Measurements from ENCODE around the gene HABP2. TPM values are rescaled to one million over a fixed set of nuclear protein-coding genes. Genes with fewer than 3 reads are reported as not detected.

The HABP2 gene
- total RNA-seq, 1 donor from 2014 or later = not detected

- H3K36me3 ChIP-seq = no peaks in the 10 kb centered on the region
- no peak for TF ChIP-seq CTCF (IDR thresholded peaks at IDR 0.05)
- intact Hi-C loops (cut with DNase I) = no loop called here
Observed at GRCh38 chr10:113612154-113612553, 59.3 kb downstream of the HABP2 start.

GRCh38 chr10:113613427-113613826, 60.6 kb downstream of the HABP2 start:
- Histone ChIP-seq H3K4me3 (no peak overlapping the region), H3K4me1 (no peaks in the 10 kb centered on the region), H3K27ac (no peak overlapping the region), H3K9me3 (no peaks in the 10 kb centered on the region), H3K36me3 (no peaks in the 10 kb centered on the region), H3K27me3 (no peaks in the 10 kb centered on the region)
- no peak for DNase-seq (ENCODE audit: low spot score in 2 of 2)
- intact Hi-C loops (cut with DNase I) = no loop called here
- no peak for TF ChIP-seq CTCF (IDR thresholded peaks at IDR 0.05)

More at GRCh38 chr10:113612154-113612553, 59.3 kb downstream of the HABP2 start:
- H3K27me3 ChIP-seq = no peaks in the 10 kb centered on the region
- H3K9me3 ChIP-seq = no peaks in the 10 kb centered on the region
- no peak for DNase-seq (ENCODE audit: low spot score in 2 of 2)
- no peak overlapping the region for H3K4me3 ChIP-seq
- H3K4me1 ChIP-seq = no peaks in the 10 kb centered on the region
- no peak overlapping the region for H3K27ac ChIP-seq

- H3K36me3 ChIP-seq = no peaks in the 10 kb centered on the region
- no peak for TF ChIP-seq CTCF (IDR thresholded peaks at IDR 0.05)
- H3K27ac ChIP-seq = no peak overlapping the region
- intact Hi-C loops (cut with DNase I) = no loop called here
- no peak overlapping the region for H3K4me3 ChIP-seq
- DNase-seq (ENCODE audit: low spot score in 2 of 2) = no peak
- no peaks in the 10 kb centered on the region for H3K9me3 ChIP-seq
- no peaks in the 10 kb centered on the region for H3K4me1 ChIP-seq
- H3K27me3 ChIP-seq = no peaks in the 10 kb centered on the region
Observed at GRCh38 chr10:113613977-113614690, 61.3 kb downstream of the HABP2 start.

GRCh38 chr10:113616244-113617074, 63.6 kb downstream of the HABP2 start:
- Histone ChIP-seq H3K9me3 (no peaks in the 10 kb centered on the region), H3K27ac (no peak overlapping the region), H3K27me3 (no peaks in the 10 kb centered on the region), H3K4me3 (no peak overlapping the region), H3K36me3 (no peaks in the 10 kb centered on the region), H3K4me1 (no peaks in the 10 kb centered on the region)
- peak in 1 of 3 experiments; percentile 24 for TF ChIP-seq CTCF (IDR thresholded peaks at IDR 0.05)
- intact Hi-C loops (cut with DNase I) = no loop called here
- no peak for DNase-seq (ENCODE audit: low spot score in 2 of 2)

- H3K36me3 ChIP-seq = no peaks in the 10 kb centered on the region
- no peak overlapping the region for H3K4me3 ChIP-seq
- no peak for TF ChIP-seq CTCF (IDR thresholded peaks at IDR 0.05)
- H3K27ac ChIP-seq = no peak overlapping the region
- no peaks in the 10 kb centered on the region for H3K4me1 ChIP-seq
- H3K27me3 ChIP-seq = no peaks in the 10 kb centered on the region
- intact Hi-C loops (cut with DNase I) = no loop called here
- H3K9me3 ChIP-seq = no peaks in the 10 kb centered on the region
- no peak for DNase-seq (ENCODE audit: low spot score in 2 of 2)
Observed at GRCh38 chr10:113617086-113617485, 64.2 kb downstream of the HABP2 start.

Data from ascending aorta (tissue), 2 donors.